GM12891 (cell line): ENCODE measurements around the gene PHACTR4.

Source experiments
- POLR2A ChIP-seq: IDR thresholded peaks from 2 replicates; pipeline ENCODE4 v1.6.1; 2011; ENCODE audit warnings: low read depth, low read length, control low read depth
- POLR2AphosphoS5 ChIP-seq: IDR thresholded peaks from 2 replicates; pipeline ENCODE4 v1.6.1; 2011; ENCODE audit warnings: low read depth, low read length, control low read depth
- POU2F2 ChIP-seq: IDR thresholded peaks from 2 replicates; pipeline ENCODE4 v1.6.1; 2011; ENCODE audit warnings: low read depth, mild to moderate bottlenecking, control low read depth, low read length, moderate library complexity

- TF ChIP-seq POLR2A (no peak), POLR2AphosphoS5 (no peak), POU2F2 (0 out of 2 replicates have a peak, but pooled peaks have one; percentile 21)
Observed at GRCh38 chr1:28359592-28360239, 9.8 kb upstream of the PHACTR4 start.
